ENCODE data around the gene HOXC13. TPM values are rescaled to one million over a fixed set of nuclear protein-coding genes. Genes with fewer than 3 reads are reported as not detected.

Gene HOXC13
- total and polyA plus RNA-seq, 9 of the 15 experiments (the other 6 are each of a cell fraction or from before 2014, with no cell fraction given): 0.03 to 0.29 (median 0.17) TPM; not detected in 2

- Histone ChIP-seq H3K36me3 (ENCODE audit: control insufficient read depth, insufficient read depth, low read length) (no peaks in the 10 kb centered on the region), H3K9ac (ENCODE audit: insufficient read depth in 1 of 2, low read depth in 2 of 2, low read length in 2 of 2) (peak overlapping the region in 1 of 2 experiments; percentile 10; a peak in 1 of 4 replicates), H3K79me2 (ENCODE audit: control insufficient read depth, insufficient read depth, low read length) (no peaks in the 10 kb centered on the region), H3K9me1 (ENCODE audit: control insufficient read depth, insufficient read depth, low read length) (no peaks in the 10 kb centered on the region), H2AFZ (ENCODE audit: low read depth, low read length) (0 out of 2 replicates have a peak overlapping the region, but pooled peaks have one; percentile 37), H3K4me2 (ENCODE audit: insufficient read depth, low read length) (no peak overlapping the region), H3K4me3 (no peak overlapping the region), H4K20me1 (replicated peaks; ENCODE audit: control insufficient read depth, insufficient read depth, low read length) (no peaks in the 10 kb centered on the region), H3K4me1 (replicated peaks in 1 of 2; ENCODE audit: control insufficient read depth in 2 of 2, insufficient read depth in 2 of 2, low read length in 2 of 2) (peaks cover 35 to 50% of the 10 kb centered on the region in 2 experiments), H3K9me3 (replicated peaks; ENCODE audit: control insufficient read depth, insufficient read depth, low read depth, low read length) (no peaks in the 10 kb centered on the region), H3K27ac (ENCODE audit: extremely low read depth, low read depth, low read length) (no peak overlapping the region), H3K27me3 (ENCODE audit: control insufficient read depth in 2 of 2, insufficient read depth in 2 of 2, low read length in 2 of 2) (peaks cover 13 to 27% of the 10 kb centered on the region in 2 experiments; a peak in 4 of 5 replicates)
- in situ Hi-C loops (cut with MboI): loop anchor here (5.0 to 10.0 kb wide), 2 partner anchors 216 to 379 kb away; partner anchors contain the start of gene GPR84
- CTCF ChIA-PET (ENCODE audit: low intra/inter-chr PET ratio): interaction anchor here (1.6 to 3.9 kb wide), 4 partner anchors 18 to 230 kb away, joined by 9 to 26 read pairs (median 16); no protein-coding TSS in a partner anchor
- 63% methylated on average over 31 of the region's 50 CpGs for WGBS (ENCODE audit: insufficient coverage, low coverage, missing lambda C conversion rate)
- BruUV-seq (replicated peaks): no TSS peak
- POLR2A ChIA-PET: interaction anchor here (0.5 to 3.2 kb wide), 3 partner anchors 14 to 342 kb away, joined by 3 to 43 read pairs (median 3); partner anchors contain the start of gene HOXC9
- DNase-seq (ENCODE audit: extremely low read depth in 1 of 4, low spot score in 3 of 4) (peak in 2 of 4 experiments; percentile 39), FAIRE-seq (no peak), ATAC-seq (no peak)
- intact Hi-C loops (cut with micrococcal nuclease): loop anchor here (2.0 to 10.0 kb wide), 2 partner anchors 19 to 379 kb away; partner anchors contain the start of gene GPR84
- TF ChIP-seq ETS2 (tag; IDR thresholded peaks at IDR 0.05; ENCODE audit: borderline replicate concordance, poor library complexity, severe bottlenecking) (no peak), MLLT1 (IDR thresholded peaks at IDR 0.05) (0 out of 4 replicates have a peak, but pooled peaks of 1 of the 2 experiments have one; percentile 0), PCBP1 (IDR thresholded peaks at IDR 0.05; ENCODE audit: low read depth, low read length, poor library complexity, severe bottlenecking) (peak; percentile 69), RBM25 (IDR thresholded peaks at IDR 0.05; ENCODE audit: low read depth, low read length, severe bottlenecking) (no peak), EGR1 (conservative IDR thresholded peaks at IDR 0.05) (peak; percentile 50), E2F6 (IDR thresholded peaks at IDR 0.05; ENCODE audit: borderline replicate concordance in 1 of 2, extremely low read depth in 1 of 2, insufficient read depth in 1 of 2, insufficient read length in 1 of 2, low read depth in 1 of 2, low read length in 1 of 2, poor library complexity in 1 of 2, severe bottlenecking in 1 of 2) (peak in 1 of 2 experiments; percentile 46)
- TF ChIP-seq, protein P1, sequence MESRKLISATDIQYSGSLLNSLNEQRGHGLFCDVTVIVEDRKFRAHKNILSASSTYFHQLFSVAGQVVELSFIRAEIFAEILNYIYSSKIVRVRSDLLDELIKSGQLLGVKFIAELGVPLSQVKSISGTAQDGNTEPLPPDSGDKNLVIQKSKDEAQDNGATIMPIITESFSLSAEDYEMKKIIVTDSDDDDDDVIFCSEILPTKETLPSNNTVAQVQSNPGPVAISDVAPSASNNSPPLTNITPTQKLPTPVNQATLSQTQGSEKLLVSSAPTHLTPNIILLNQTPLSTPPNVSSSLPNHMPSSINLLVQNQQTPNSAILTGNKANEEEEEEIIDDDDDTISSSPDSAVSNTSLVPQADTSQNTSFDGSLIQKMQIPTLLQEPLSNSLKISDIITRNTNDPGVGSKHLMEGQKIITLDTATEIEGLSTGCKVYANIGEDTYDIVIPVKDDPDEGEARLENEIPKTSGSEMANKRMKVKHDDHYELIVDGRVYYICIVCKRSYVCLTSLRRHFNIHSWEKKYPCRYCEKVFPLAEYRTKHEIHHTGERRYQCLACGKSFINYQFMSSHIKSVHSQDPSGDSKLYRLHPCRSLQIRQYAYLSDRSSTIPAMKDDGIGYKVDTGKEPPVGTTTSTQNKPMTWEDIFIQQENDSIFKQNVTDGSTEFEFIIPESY (CRISPR knock-in tag; IDR thresholded peaks at IDR 0.05): peak; percentile 96
These were observed 47.5 kb downstream of the HOXC13 start for GRCh38 chr12:53985994-53986685.

All from K562 (cell line).